DOHH2 (cell line): ENCODE measurements around the gene PLA1A.

Source experiments
- H3F3A ChIP-seq: fragments of 200-600 bp; sonication (generic), shearing (Covaris generic); 2 replicates; pipeline ENCODE4 v1.6.0; 2016; ENCODE audit warnings: antibody characterized with exemption, mild to moderate bottlenecking; ENCODE audit not compliant: control insufficient read depth, insufficient read depth
- H3K27ac ChIP-seq: fragments of 200-600 bp; sonication (generic); 2 replicates; pipeline ENCODE4 v1.5.1; 2014; ENCODE audit warnings: low read depth, mild to moderate bottlenecking, low read length, moderate library complexity
- H3K27me3 ChIP-seq: fragments of 200-600 bp; sonication (generic); 2 replicates; pipeline ENCODE4 v1.6.1; 2014; ENCODE audit warnings: mild to moderate bottlenecking, low read length, mixed read lengths; ENCODE audit not compliant: control insufficient read depth
- H3K36me3 ChIP-seq: fragments of 200-600 bp; sonication (generic); 2 replicates; pipeline ENCODE4 v1.6.1; 2014; ENCODE audit warnings: mild to moderate bottlenecking, low read length, moderate library complexity, mixed read lengths; ENCODE audit not compliant: control insufficient read depth
- H3K4me1 ChIP-seq: fragments of 200-600 bp; sonication (generic); 2 replicates; pipeline ENCODE4 v1.6.1; 2014; ENCODE audit warnings: mild to moderate bottlenecking, low read length, mixed read lengths; ENCODE audit not compliant: control insufficient read depth
- H3K4me2 ChIP-seq: fragments of 200-600 bp; sonication (generic); 2 replicates; pipeline ENCODE4 v1.6.0; 2014; ENCODE audit warnings: mild to moderate bottlenecking, low read length, moderate library complexity
- H3K4me3 ChIP-seq: fragments of 200-600 bp; sonication (generic); 2 replicates; pipeline ENCODE4 v1.5.1; 2014; ENCODE audit warnings: mild to moderate bottlenecking, low read length, mixed read lengths
- H3K79me2 ChIP-seq: fragments of 200-600 bp; sonication (generic); 2 replicates; pipeline ENCODE4 v1.6.1; 2014; ENCODE audit warnings: mild to moderate bottlenecking, low read length, mixed read lengths; ENCODE audit not compliant: control insufficient read depth
- H3K9me2 ChIP-seq: fragments of 200-600 bp; sonication (generic); replicated peaks from 2 replicates; pipeline ENCODE4 v1.6.1; 2014; ENCODE audit warnings: mild to moderate bottlenecking, low read length, mixed read lengths; ENCODE audit not compliant: control insufficient read depth
- H3K9me3 ChIP-seq: fragments of 200-600 bp; sonication (generic); 2 replicates; pipeline ENCODE4 v1.6.1; 2014; ENCODE audit warnings: antibody characterized with exemption, low read length, mixed read lengths; ENCODE audit not compliant: control insufficient read depth, insufficient read depth
- H4K20me1 ChIP-seq: fragments of 200-600 bp; sonication (generic); 2 replicates; pipeline ENCODE4 v1.6.0; 2014; ENCODE audit warnings: low read depth, mild to moderate bottlenecking, antibody characterized with exemption, low read length, moderate library complexity; ENCODE audit not compliant: control insufficient read depth, insufficient read depth
- CTCF ChIP-seq: fragments of 200-600 bp; sonication (generic); IDR thresholded peaks from one replicate; pipeline ENCODE4 v1.5.1; 2014; ENCODE audit warnings: antibody characterized with exemption, mild to moderate bottlenecking, low read depth, low read length; ENCODE audit not compliant: poor library complexity, severe bottlenecking
- EZH2phosphoT487 ChIP-seq: fragments of 200-600 bp; sonication (generic); IDR thresholded peaks from 2 replicates; pipeline ENCODE4 v1.6.1; 2017; ENCODE audit warnings: borderline replicate concordance, mild to moderate bottlenecking, antibody characterized with exemption, low read length, moderate library complexity, mixed read lengths

PLA1A gene

GRCh38 chr3:119643528-119643927, 45.8 kb downstream of the PLA1A start:
- no peak overlapping the region for H3K27ac ChIP-seq

DNA sequence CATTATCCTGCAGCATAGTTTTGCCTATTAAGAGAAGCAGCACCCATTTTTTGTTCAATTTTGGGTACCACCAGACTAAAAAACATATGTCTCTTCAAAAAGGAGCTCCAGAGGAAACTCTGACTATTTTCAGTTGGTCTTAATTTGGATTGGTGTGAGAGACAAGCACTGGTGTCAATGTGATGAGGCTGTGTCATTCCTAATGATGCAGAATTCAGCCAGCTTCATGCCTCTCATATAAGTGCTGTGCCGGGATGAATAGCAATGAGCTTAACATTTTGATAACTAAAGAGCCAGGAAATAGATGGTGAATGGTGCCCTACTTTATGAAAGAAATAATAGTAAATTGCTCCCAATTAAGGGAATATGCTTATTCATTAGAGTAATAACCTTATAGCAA, 46.8 kb downstream of the PLA1A start:
- Histone ChIP-seq H4K20me1 (no peaks in the 10 kb centered on the region), H3K36me3 (no peaks in the 10 kb centered on the region), H3K9me2 (no peaks in the 10 kb centered on the region), H3K4me3 (no peak overlapping the region), H3K27ac (no peak overlapping the region), H3F3A (no peaks in the 10 kb centered on the region), H3K27me3 (no peaks in the 10 kb centered on the region), H3K4me2 (no peak overlapping the region), H3K79me2 (no peaks in the 10 kb centered on the region), H3K4me1 (no peaks in the 10 kb centered on the region), H3K9me3 (no peaks in the 10 kb centered on the region)
- TF ChIP-seq CTCF (no peak), EZH2phosphoT487 (no peak)

More at GRCh38 chr3:119643528-119643927, 45.8 kb downstream of the PLA1A start:
- Histone ChIP-seq H3K9me2 (no peaks in the 10 kb centered on the region), H3K4me2 (no peak overlapping the region), H3K9me3 (no peaks in the 10 kb centered on the region), H3K27me3 (no peaks in the 10 kb centered on the region), H3K36me3 (no peaks in the 10 kb centered on the region), H3F3A (no peaks in the 10 kb centered on the region), H3K4me3 (no peak overlapping the region), H4K20me1 (no peaks in the 10 kb centered on the region), H3K79me2 (no peaks in the 10 kb centered on the region), H3K4me1 (peaks cover 6% of the 10 kb centered on the region)
- TF ChIP-seq CTCF (no peak), EZH2phosphoT487 (no peak)

GRCh38 chr3:119645813-119646212, 48.1 kb downstream of the PLA1A start:
- Histone ChIP-seq H3K9me3 (no peaks in the 10 kb centered on the region), H3K27ac (no peak overlapping the region), H4K20me1 (no peaks in the 10 kb centered on the region), H3K4me1 (no peaks in the 10 kb centered on the region), H3K4me2 (no peak overlapping the region), H3F3A (no peaks in the 10 kb centered on the region), H3K27me3 (no peaks in the 10 kb centered on the region), H3K36me3 (no peaks in the 10 kb centered on the region), H3K79me2 (no peaks in the 10 kb centered on the region), H3K9me2 (no peaks in the 10 kb centered on the region), H3K4me3 (no peak overlapping the region)
- no peak for TF ChIP-seq EZH2phosphoT487
- no peak for TF ChIP-seq CTCF

DNA sequence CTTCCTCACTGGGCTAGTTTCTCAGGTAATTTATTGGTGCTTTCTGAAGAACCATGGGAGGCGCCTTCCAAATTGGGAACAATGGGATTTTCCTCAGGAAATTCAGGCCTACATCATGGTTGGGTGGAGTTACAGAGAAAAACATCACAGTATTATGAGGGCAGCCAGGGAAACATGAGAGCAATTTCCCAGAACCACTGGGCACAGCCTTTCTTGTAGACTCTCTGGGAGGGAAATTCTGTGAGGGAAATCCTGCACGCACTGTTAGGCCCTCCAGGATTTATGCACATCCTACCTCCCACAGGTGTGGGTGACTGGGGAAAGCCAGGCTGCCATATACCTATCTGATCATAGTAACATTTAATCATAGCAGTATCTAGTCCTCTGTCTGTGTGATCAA, 49.5 kb downstream of the PLA1A start:
- no peaks in the 10 kb centered on the region for H3K36me3 ChIP-seq
- H3K27ac ChIP-seq = no peak overlapping the region

More for the DNA sequence above, 49.5 kb downstream of the PLA1A start:
- no peaks in the 10 kb centered on the region for H3K4me1 ChIP-seq
- H3K4me3 ChIP-seq = no peak overlapping the region
- no peaks in the 10 kb centered on the region for H3F3A ChIP-seq
- no peaks in the 10 kb centered on the region for H3K27me3 ChIP-seq
- no peaks in the 10 kb centered on the region for H3K9me2 ChIP-seq
- TF ChIP-seq EZH2phosphoT487 (no peak), CTCF (no peak)
- H3K9me3 ChIP-seq = no peaks in the 10 kb centered on the region
- no peak overlapping the region for H3K4me2 ChIP-seq
- no peaks in the 10 kb centered on the region for H4K20me1 ChIP-seq
- H3K79me2 ChIP-seq = no peaks in the 10 kb centered on the region
